CD14-positive monocyte (primary cell): ENCODE data around the gene TTC12. TPM values are rescaled to one million over a fixed set of nuclear protein-coding genes. Genes with fewer than 3 reads are reported as not detected.

Experiments
- DNase-seq, 3 donors: peaks; one replicate each; pipeline ENCODE4 v3.0.0-alpha.2; 2011 to 2022
- H2AFZ ChIP-seq: 2 replicates; pipeline ENCODE4 v1.6.0; 2012; ENCODE audit warnings: mild to moderate bottlenecking, low read depth, low read length, inconsistent platforms; ENCODE audit not compliant: insufficient read depth, poor library complexity, severe bottlenecking
- H3K27ac ChIP-seq, 2 donors: 1 replicate in 1 of 2; 2 replicates in 1 of 2; pipeline ENCODE4 v1.5.1; 2012 to 2013; ENCODE audit warnings: low read length in 2 of 2, control low read depth in 1 of 2, inconsistent platforms in 1 of 2, low read depth in 1 of 2, mild to moderate bottlenecking in 1 of 2
- H3K27me3 ChIP-seq, 2 donors: one replicate each; pipeline versions ENCODE4 v1.6.0 to v1.6.1; 2011 to 2013; ENCODE audit warnings: low read length in 2 of 2; ENCODE audit not compliant: control insufficient read depth in 2 of 2, insufficient read depth in 2 of 2
- H3K36me3 ChIP-seq, 2 donors: replicated peaks in 1 of 2; 1 replicate in 1 of 2; 2 replicates in 1 of 2; pipeline versions ENCODE4 v1.5.1 to v1.6.1; 2012 to 2013; ENCODE audit warnings: low read length in 2 of 2, control low read depth in 1 of 2, inconsistent platforms in 1 of 2, mild to moderate bottlenecking in 1 of 2; ENCODE audit not compliant: insufficient read depth in 2 of 2, control insufficient read depth in 1 of 2
- H3K4me1 ChIP-seq, 2 donors: 1 replicate in 1 of 2; 2 replicates in 1 of 2; pipeline versions ENCODE4 v1.5.1 to v1.6.1; 2012 to 2013; ENCODE audit warnings: low read length in 2 of 2, control low read depth in 1 of 2, inconsistent platforms in 1 of 2, mild to moderate bottlenecking in 1 of 2, moderate library complexity in 1 of 2; ENCODE audit not compliant: insufficient read depth in 2 of 2, control insufficient read depth in 1 of 2
- H3K4me2 ChIP-seq: replicated peaks from 2 replicates; pipeline ENCODE3; 2012; ENCODE audit warnings: low read length, moderate library complexity, mild to moderate bottlenecking; ENCODE audit not compliant: poor library complexity, severe bottlenecking; ENCODE audit errors: extremely low read depth
- H3K4me3 ChIP-seq, 3 experiments: fragments of 200-600 bp in 1 of 3; sonication (generic) in 1 of 3; replicated peaks in 1 of 3; 1 replicate in 2 of 3; 2 replicates in 1 of 3; pipeline ENCODE4 v1.5.1; 2011 to 2013; ENCODE audit warnings: low read length in 3 of 3, mild to moderate bottlenecking in 3 of 3, control low read depth in 2 of 3, low read depth in 2 of 3, inconsistent platforms in 1 of 3, moderate library complexity in 1 of 3
- H3K79me2 ChIP-seq: 2 replicates; pipeline ENCODE4 v1.6.0; 2012; ENCODE audit warnings: mild to moderate bottlenecking, control low read depth, inconsistent platforms, low read length, moderate library complexity; ENCODE audit not compliant: insufficient read depth
- H3K9ac ChIP-seq: 2 replicates; pipeline ENCODE4 v1.6.0; 2017; ENCODE audit warnings: low read length, mild to moderate bottlenecking; ENCODE audit not compliant: insufficient read depth, poor library complexity, severe bottlenecking
- H3K9me3 ChIP-seq, 2 donors: replicated peaks in 1 of 2; 1 replicate in 1 of 2; 2 replicates in 1 of 2; pipeline versions ENCODE4 v1.5.1 to v1.6.1; 2012 to 2013; ENCODE audit warnings: low read length in 2 of 2, control low read depth in 1 of 2; ENCODE audit not compliant: control insufficient read depth in 1 of 2, insufficient read depth in 1 of 2
- H4K20me1 ChIP-seq: 2 replicates; pipeline ENCODE4 v1.6.0; 2012; ENCODE audit warnings: mild to moderate bottlenecking, low read length, control low read depth, moderate library complexity; ENCODE audit not compliant: insufficient read depth
- H3K27ac Mint-ChIP-seq, 7 donors: one replicate each; pipeline ENCODE4 v1.8.0; 2020; ENCODE audit warnings: mild to moderate bottlenecking in 7 of 7, mixed read lengths in 7 of 7, moderate library complexity in 6 of 7, inconsistent platforms in 2 of 7
- H3K27me3 Mint-ChIP-seq, 3 donors: one replicate each; pipeline ENCODE4 v1.8.0; 2021 to 2022; ENCODE audit warnings: low read depth in 3 of 3, mild to moderate bottlenecking in 3 of 3, mixed read lengths in 3 of 3, moderate library complexity in 3 of 3, inconsistent platforms in 1 of 3
- H3K36me3 Mint-ChIP-seq, 2 donors: one replicate each; pipeline ENCODE4 v1.8.0; 2020; ENCODE audit warnings: mixed read lengths in 2 of 2, inconsistent platforms in 1 of 2, mild to moderate bottlenecking in 1 of 2
- H3K4me1 Mint-ChIP-seq: one replicate; pipeline ENCODE4 v1.8.0; 2020; ENCODE audit warnings: mild to moderate bottlenecking, mixed read lengths
- H3K4me3 Mint-ChIP-seq, 2 donors: one replicate each; pipeline ENCODE4 v1.8.0; 2020; ENCODE audit warnings: mild to moderate bottlenecking in 2 of 2, mixed read lengths in 2 of 2, moderate library complexity in 1 of 2
- H3K9me3 Mint-ChIP-seq, 7 donors: one replicate each; pipeline ENCODE4 v1.8.0; 2020 to 2022; ENCODE audit warnings: mixed read lengths in 7 of 7, mild to moderate bottlenecking in 6 of 7, moderate library complexity in 6 of 7, inconsistent platforms in 2 of 7
- CTCF ChIP-seq: fragments of 200-600 bp; IDR thresholded peaks from one replicate; pipeline ENCODE4 v1.8.0; 2022; ENCODE audit warnings: antibody characterized with exemption, mild to moderate bottlenecking
- WGBS: methylation state at CpG from one replicate; pipeline ENCODE4 v1.1.5; 2013; ENCODE audit warnings: missing lambda C conversion rate; ENCODE audit not compliant: insufficient coverage; 5-methylcytosine and 5-hydroxymethylcytosine counted together
- intact Hi-C, 2 donors: fragments of 100-400 bp; cut with micrococcal nuclease; formaldehyde crosslinking; loops; one replicate each; pipeline versions ENCODE4 v1.15.0 to v1.15.1; 2023
- polyA plus RNA-seq, 3 donors: library from polyadenylated mRNA; depleted of rRNA in 1 of 3; unstranded in 2 of 3; stranded (reverse) in 1 of 3; fragments of 300-500 nt in 2 of 3; fragments of >200 nt in 1 of 3; fragmentation: Illumina TruSeq in 2 of 3; gene quantifications; 1 replicate in 2 of 3; 2 replicates in 1 of 3; pipeline ENCODE4 v1.2.3, GENCODE V29; 2012 to 2021

The TTC12 gene
- polyA plus RNA-seq, 3 donors, result 1.7 to 3.0 (median 2.4) TPM

GRCh38 chr11:113387605-113388211 is 73.3 kb downstream of the TTC12 start, which contains the start of gene ANKK1:
Gene ANKK1, plus strand, starts transcription at chr11:113387779. Its CDS starts 106 bp downstream, at chr11:113387885.
- Mint-ChIP-seq H3K4me3 (peak within 1 kb of the TSS in 1 of 2 donors; percentile 48), H3K27ac (no peak within 1 kb of the TSS), H3K27me3 (peaks cover 3 to 13% (median 11%) of the 10 kb centered on the region in 3 donors), H3K9me3 (no peaks in the 10 kb centered on the region), H3K36me3 (no peaks in the 10 kb centered on the region), H3K4me1 (no peaks in the 10 kb centered on the region)
- WGBS, result 15% methylated on average over 41 of the region's 46 CpGs
- peaks cover 0 to 29% of the 10 kb centered on the region in 2 donors for H3K27me3 ChIP-seq
- DNase-seq, result no peak
- no peaks in the 10 kb centered on the region for H3K4me1 ChIP-seq
- no peak within 1 kb of the TSS for H3K4me2 ChIP-seq
- H3K79me2 ChIP-seq, result no peaks in the 10 kb centered on the region
- no peaks in the 10 kb centered on the region for H3K36me3 ChIP-seq
- H3K27ac ChIP-seq, result no peak within 1 kb of the TSS
- H3K4me3 ChIP-seq, result no peak within 1 kb of the TSS
- intact Hi-C loops, result no loop called here
- H2AFZ ChIP-seq, result no peak within 1 kb of the TSS
- no peak within 1 kb of the TSS for H3K9ac ChIP-seq
- no peaks in the 10 kb centered on the region for H4K20me1 ChIP-seq
- no peak for TF ChIP-seq CTCF
- H3K9me3 ChIP-seq, result no peaks in the 10 kb centered on the region

- H4K20me1 ChIP-seq, result no peaks in the 10 kb centered on the region
- H3K79me2 ChIP-seq, result no peaks in the 10 kb centered on the region
- no peaks in the 10 kb centered on the region for H3K36me3 ChIP-seq
- H3K4me3 ChIP-seq, result no peak overlapping the region
- H3K27me3 ChIP-seq, result peaks cover 0 to 29% of the 10 kb centered on the region in 2 donors
- H3K9me3 ChIP-seq, result no peaks in the 10 kb centered on the region
- DNase-seq, result no peak
- H3K27ac ChIP-seq, result no peak overlapping the region
- no peak overlapping the region for H3K9ac ChIP-seq
- Mint-ChIP-seq H3K9me3 (no peaks in the 10 kb centered on the region), H3K36me3 (no peaks in the 10 kb centered on the region), H3K4me1 (no peaks in the 10 kb centered on the region), H3K4me3 (no peak overlapping the region), H3K27ac (no peak overlapping the region), H3K27me3 (peaks cover 3 to 13% (median 11%) of the 10 kb centered on the region in 3 donors)
- no peak overlapping the region for H2AFZ ChIP-seq
- intact Hi-C loops, result no loop called here
- WGBS, result no CpG with 5 or more reads among the region's 3 CpGs
- no peaks in the 10 kb centered on the region for H3K4me1 ChIP-seq
- no peak overlapping the region for H3K4me2 ChIP-seq
- no peak for TF ChIP-seq CTCF
These were observed 74.9 kb downstream of the TTC12 start for GRCh38 chr11:113389272-113389671.
